B cell (primary cell): ENCODE measurements around the gene RLBP1. TPM values are rescaled to one million over a fixed set of nuclear protein-coding genes. Genes with fewer than 3 reads are reported as not detected.

ENCODE experiments used
- ATAC-seq: fragments of 200-7000 bp; cut with Tn5 transposase; one replicate; pipeline ENCODE4 v1.10.0; 2021; ENCODE audit warnings: low read depth, mild to moderate bottlenecking, moderate number of reproducible peaks, moderate library complexity
- CTCF ChIA-PET: fragments of 350-600 bp; sonication (Branson Sonifier 250); formaldehyde crosslinking; loops from one replicate; lab custom pipeline; 2021; ENCODE audit warnings: antibody characterized with exemption, inconsistent platforms; lab: Charles Lee
- POLR2A ChIA-PET: fragments of 350-600 bp; sonication (Branson Sonifier 250); formaldehyde crosslinking; loops from one replicate; lab custom pipeline; 2021; ENCODE audit warnings: antibody characterized with exemption; lab: Charles Lee
- DNase-seq: peaks from one replicate; pipeline ENCODE4 v3.0.0; 2013
- H2AFZ ChIP-seq: 2 replicates; pipeline ENCODE4 v1.6.1; 2012; ENCODE audit warnings: mild to moderate bottlenecking, low read depth, low read length; ENCODE audit not compliant: insufficient read depth, poor library complexity, severe bottlenecking
- H3K27ac ChIP-seq, 2 donors: 1 replicate in 1 of 2; 2 replicates in 1 of 2; pipeline ENCODE4 v1.5.1; 2012 to 2013; ENCODE audit warnings: low read length in 2 of 2, mild to moderate bottlenecking in 2 of 2, moderate library complexity in 1 of 2
- H3K27me3 ChIP-seq, 4 experiments: fragments of 200-600 bp in 1 of 4; sonication (generic) in 1 of 4; replicated peaks in 1 of 4; 1 replicate in 2 of 4; 2 replicates in 2 of 4; pipeline versions ENCODE4 v1.6.1 to v1.7.0; 2013 to 2016; ENCODE audit warnings: low read length in 3 of 4, mild to moderate bottlenecking in 2 of 4, mixed read lengths in 1 of 4, moderate library complexity in 1 of 4; ENCODE audit not compliant: insufficient read depth in 4 of 4, control insufficient read depth in 3 of 4; ENCODE audit errors: control extremely low read depth in 1 of 4
- H3K36me3 ChIP-seq, 2 experiments: replicated peaks in 1 of 2; 1 replicate in 1 of 2; 2 replicates in 1 of 2; pipeline versions ENCODE4 v1.6.1 to v1.7.1; 2013; ENCODE audit warnings: low read length in 1 of 2; ENCODE audit not compliant: insufficient read depth in 2 of 2, control insufficient read depth in 1 of 2; ENCODE audit errors: control extremely low read depth in 1 of 2, extremely low read depth in 1 of 2
- H3K4me1 ChIP-seq, 2 donors: fragments of 200-600 bp in 1 of 2; sonication (generic) in 1 of 2; 1 replicate in 1 of 2; 2 replicates in 1 of 2; pipeline versions ENCODE4 v1.5.1 to v1.6.1; 2013 to 2017; ENCODE audit warnings: low read length in 2 of 2; ENCODE audit not compliant: control insufficient read depth in 2 of 2, insufficient read depth in 2 of 2
- H3K4me2 ChIP-seq: replicated peaks from 2 replicates; pipeline ENCODE3; 2012; ENCODE audit warnings: mild to moderate bottlenecking, low read depth, low read length; ENCODE audit not compliant: poor library complexity, severe bottlenecking
- H3K4me3 ChIP-seq, 5 experiments: fragments of 200-600 bp in 1 of 5; sonication (generic) in 1 of 5; 1 replicate in 3 of 5; 2 replicates in 2 of 5; pipeline versions ENCODE4 v1.5.1 to v1.7.0; 2011 to 2016; ENCODE audit warnings: low read length in 4 of 5, mild to moderate bottlenecking in 4 of 5, low read depth in 2 of 5, control low read depth in 1 of 5, moderate library complexity in 1 of 5; ENCODE audit not compliant: insufficient read depth in 1 of 5; ENCODE audit errors: control extremely low read depth in 1 of 5, extremely low read depth in 1 of 5
- H3K79me2 ChIP-seq: fragments of 200-600 bp; sonication (generic); one replicate; pipeline ENCODE4 v1.6.0; 2016; ENCODE audit warnings: low read length; ENCODE audit not compliant: control insufficient read depth, insufficient read depth
- H3K9ac ChIP-seq: fragments of 200-600 bp; sonication (generic); 2 replicates; pipeline ENCODE4 v1.6.1; 2017; ENCODE audit warnings: mild to moderate bottlenecking, low read length, moderate library complexity
- H3K9me3 ChIP-seq, 3 donors: one replicate each; pipeline versions ENCODE4 v1.6.1 to v1.7.1; 2013; ENCODE audit warnings: low read length in 2 of 3; ENCODE audit not compliant: control insufficient read depth in 2 of 3, insufficient read depth in 1 of 3; ENCODE audit errors: control extremely low read depth in 1 of 3
- H4K20me1 ChIP-seq: 2 replicates; pipeline ENCODE4 v1.6.0; 2012; ENCODE audit warnings: mild to moderate bottlenecking, low read length; ENCODE audit not compliant: insufficient read depth, control insufficient read depth, poor library complexity, severe bottlenecking
- H3K27ac Mint-ChIP-seq: one replicate; pipeline ENCODE4 v1.8.0; 2021; ENCODE audit warnings: mixed read lengths
- H3K27me3 Mint-ChIP-seq: one replicate; pipeline ENCODE4 v1.8.0; 2021; ENCODE audit warnings: mixed read lengths
- H3K4me1 Mint-ChIP-seq: one replicate; pipeline ENCODE4 v1.8.0; 2021; ENCODE audit warnings: mixed read lengths
- H3K4me3 Mint-ChIP-seq: one replicate; pipeline ENCODE4 v1.8.0; 2021; ENCODE audit warnings: mixed read lengths
- H3K9me3 Mint-ChIP-seq: one replicate; pipeline ENCODE4 v1.8.0; 2022; ENCODE audit warnings: mixed read lengths; ENCODE audit not compliant: insufficient read depth
- EZH2 ChIP-seq: IDR thresholded peaks from 2 replicates; pipeline ENCODE4 v1.6.1; 2012; ENCODE audit warnings: borderline replicate concordance, low read depth, mild to moderate bottlenecking, moderate library complexity, low read length; ENCODE audit not compliant: insufficient read depth, poor library complexity, severe bottlenecking
- WGBS: methylation state at CpG from one replicate; pipeline ENCODE4 v1.1.5; 2013; ENCODE audit warnings: missing lambda C conversion rate; ENCODE audit not compliant: insufficient coverage; 5-methylcytosine and 5-hydroxymethylcytosine counted together
- intact Hi-C: fragments of 100-400 bp; cut with micrococcal nuclease; formaldehyde crosslinking; loops from one replicate; pipeline ENCODE4 v1.10.0; 2022
- polyA plus RNA-seq: library from polyadenylated mRNA; depleted of rRNA; stranded (reverse); fragments of >200 nt; gene quantifications from 2 replicates; pipeline ENCODE4 v1.2.3, GENCODE V29; 2012
- total RNA-seq, 2 donors: library from RNA; stranded (reverse); fragments of 120-200 nt in 1 of 2; gene quantifications; 1 replicate in 1 of 2; 2 replicates in 1 of 2; pipeline versions ENCODE4 v1.2.3 to v1.2.4, GENCODE V29; 2013 to 2022
- TF ChIP-seq, protein P1 (sequence below): fragments of 200-600 bp; IDR thresholded peaks from one replicate; pipeline ENCODE4 v1.8.0; 2022; ENCODE audit warnings: antibody characterized with exemption, mild to moderate bottlenecking

RLBP1 gene
- total and polyA plus RNA-seq, 2 donors (not counting 1 experiment from before 2014, with no cell fraction given): not detected

DNA sequence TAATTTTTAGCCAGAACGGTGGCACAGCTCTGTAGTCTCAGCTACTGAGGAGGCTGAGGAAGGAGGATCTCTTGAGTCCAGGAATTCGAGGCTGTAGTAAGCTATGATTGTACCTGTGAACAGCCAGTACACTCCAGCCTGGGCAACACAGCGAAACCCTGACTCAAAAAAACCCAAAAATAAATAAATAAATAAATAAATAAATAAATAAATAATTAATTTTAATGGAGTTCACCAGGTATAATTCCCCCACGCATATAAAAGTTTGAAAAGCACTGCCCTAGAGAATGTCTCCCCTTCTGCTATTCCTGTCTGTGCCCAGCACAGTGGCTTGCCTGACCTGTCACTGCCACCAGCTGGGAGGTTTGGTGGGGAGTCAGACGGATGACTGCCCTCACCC, 4.2 kb upstream of the RLBP1 start:
- no peaks in the 10 kb centered on the region for H3K4me1 Mint-ChIP-seq
- no peak overlapping the region for H3K27ac ChIP-seq
- no peaks in the 10 kb centered on the region for H4K20me1 ChIP-seq
- no peak overlapping the region for H3K9ac ChIP-seq
- H3K4me3 Mint-ChIP-seq: no peak overlapping the region
- no peaks in the 10 kb centered on the region for H3K9me3 ChIP-seq
- no peaks in the 10 kb centered on the region for H3K27me3 ChIP-seq
- DNase-seq (no peak), ATAC-seq (no peak)
- no peaks in the 10 kb centered on the region for H3K79me2 ChIP-seq
- no peak for TF ChIP-seq EZH2
- TF ChIP-seq, protein P1, sequence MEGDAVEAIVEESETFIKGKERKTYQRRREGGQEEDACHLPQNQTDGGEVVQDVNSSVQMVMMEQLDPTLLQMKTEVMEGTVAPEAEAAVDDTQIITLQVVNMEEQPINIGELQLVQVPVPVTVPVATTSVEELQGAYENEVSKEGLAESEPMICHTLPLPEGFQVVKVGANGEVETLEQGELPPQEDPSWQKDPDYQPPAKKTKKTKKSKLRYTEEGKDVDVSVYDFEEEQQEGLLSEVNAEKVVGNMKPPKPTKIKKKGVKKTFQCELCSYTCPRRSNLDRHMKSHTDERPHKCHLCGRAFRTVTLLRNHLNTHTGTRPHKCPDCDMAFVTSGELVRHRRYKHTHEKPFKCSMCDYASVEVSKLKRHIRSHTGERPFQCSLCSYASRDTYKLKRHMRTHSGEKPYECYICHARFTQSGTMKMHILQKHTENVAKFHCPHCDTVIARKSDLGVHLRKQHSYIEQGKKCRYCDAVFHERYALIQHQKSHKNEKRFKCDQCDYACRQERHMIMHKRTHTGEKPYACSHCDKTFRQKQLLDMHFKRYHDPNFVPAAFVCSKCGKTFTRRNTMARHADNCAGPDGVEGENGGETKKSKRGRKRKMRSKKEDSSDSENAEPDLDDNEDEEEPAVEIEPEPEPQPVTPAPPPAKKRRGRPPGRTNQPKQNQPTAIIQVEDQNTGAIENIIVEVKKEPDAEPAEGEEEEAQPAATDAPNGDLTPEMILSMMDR: no peak
- no peaks in the 10 kb centered on the region for H3K36me3 ChIP-seq
- ChIA-PET CTCF (interaction anchor here (0.6 to 1.1 kb wide), 3 partner anchors 19 to 168 kb away, joined by 3 read pairs; no protein-coding TSS in a partner anchor), POLR2A (no interaction called here)
- H2AFZ ChIP-seq: no peak overlapping the region
- H3K4me1 ChIP-seq: no peaks in the 10 kb centered on the region
- WGBS: no CpG with 5 or more reads among the region's 5 CpGs
- H3K4me3 ChIP-seq: no peak overlapping the region
- H3K9me3 Mint-ChIP-seq: no peaks in the 10 kb centered on the region
- peaks cover 20% of the 10 kb centered on the region for H3K27me3 Mint-ChIP-seq
- intact Hi-C loops: no loop called here
- no peak overlapping the region for H3K4me2 ChIP-seq
- H3K27ac Mint-ChIP-seq: no peak overlapping the region

DNA sequence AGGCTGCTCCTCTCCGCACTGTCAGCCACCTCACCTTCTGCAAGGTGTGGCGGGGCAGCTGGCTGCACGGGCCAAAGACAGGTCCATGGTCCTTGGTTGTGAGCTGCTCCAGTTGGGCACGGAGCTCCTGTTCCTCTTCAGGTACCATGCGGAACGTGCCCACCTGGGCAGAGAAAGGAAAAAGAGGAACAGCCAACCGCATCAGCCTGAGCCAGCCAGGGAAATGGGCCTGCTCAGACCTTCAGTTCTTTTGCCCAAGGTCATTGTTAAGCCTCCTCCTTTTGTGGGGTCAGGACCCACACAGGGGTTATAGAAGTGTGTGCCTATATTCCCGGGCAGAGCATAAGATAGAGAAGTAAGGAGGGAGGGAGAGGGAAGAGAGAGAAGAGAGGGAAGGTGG, 2.8 kb downstream of the RLBP1 start:
- H3K27me3 Mint-ChIP-seq: peaks cover 4% of the 10 kb centered on the region
- no peak overlapping the region for H3K4me2 ChIP-seq
- no peaks in the 10 kb centered on the region for H3K4me1 Mint-ChIP-seq
- DNase-seq: no peak
- no peaks in the 10 kb centered on the region for H3K79me2 ChIP-seq
- no peak overlapping the region for H3K27ac ChIP-seq
- WGBS: 95% methylated on average over 7 of the region's 8 CpGs
- H3K4me3 ChIP-seq: no peak overlapping the region
- no peaks in the 10 kb centered on the region for H3K27me3 ChIP-seq
- H3K27ac Mint-ChIP-seq: no peak overlapping the region
- H4K20me1 ChIP-seq: no peaks in the 10 kb centered on the region
- H2AFZ ChIP-seq: no peak overlapping the region
- H3K36me3 ChIP-seq: no peaks in the 10 kb centered on the region
- POLR2A ChIA-PET: no interaction called here
- CTCF ChIA-PET: interaction anchor here (4.8 kb wide), 1 partner anchor 12 kb away, joined by 37 read pairs; no protein-coding TSS in a partner anchor
- no peak overlapping the region for H3K4me3 Mint-ChIP-seq
- intact Hi-C loops: no loop called here
- no peaks in the 10 kb centered on the region for H3K4me1 ChIP-seq
- H3K9me3 ChIP-seq: no peaks in the 10 kb centered on the region
- H3K9ac ChIP-seq: no peak overlapping the region
- H3K9me3 Mint-ChIP-seq: no peaks in the 10 kb centered on the region
- TF ChIP-seq, protein P1: no peak
- no peak for TF ChIP-seq EZH2
- ATAC-seq: no peak
